Epithelial cell of esophagus (primary cell): ENCODE results near the gene SUPT6H.

Source experiments
- DNase-seq: peaks from one replicate; pipeline ENCODE4 v3.0.0; 2010; ENCODE audit warnings: low read depth
- H3K4me3 ChIP-seq: 2 replicates; pipeline ENCODE4 v1.5.1; 2011; ENCODE audit warnings: mild to moderate bottlenecking, low read length, control low read depth
- CTCF ChIP-seq: IDR thresholded peaks from 2 replicates; pipeline ENCODE4 v1.5.1; 2011; ENCODE audit warnings: low read depth, mild to moderate bottlenecking, low read length, control low read depth, inconsistent platforms; ENCODE audit not compliant: insufficient read depth; ENCODE audit errors: missing control alignments

The SUPT6H gene

DNA sequence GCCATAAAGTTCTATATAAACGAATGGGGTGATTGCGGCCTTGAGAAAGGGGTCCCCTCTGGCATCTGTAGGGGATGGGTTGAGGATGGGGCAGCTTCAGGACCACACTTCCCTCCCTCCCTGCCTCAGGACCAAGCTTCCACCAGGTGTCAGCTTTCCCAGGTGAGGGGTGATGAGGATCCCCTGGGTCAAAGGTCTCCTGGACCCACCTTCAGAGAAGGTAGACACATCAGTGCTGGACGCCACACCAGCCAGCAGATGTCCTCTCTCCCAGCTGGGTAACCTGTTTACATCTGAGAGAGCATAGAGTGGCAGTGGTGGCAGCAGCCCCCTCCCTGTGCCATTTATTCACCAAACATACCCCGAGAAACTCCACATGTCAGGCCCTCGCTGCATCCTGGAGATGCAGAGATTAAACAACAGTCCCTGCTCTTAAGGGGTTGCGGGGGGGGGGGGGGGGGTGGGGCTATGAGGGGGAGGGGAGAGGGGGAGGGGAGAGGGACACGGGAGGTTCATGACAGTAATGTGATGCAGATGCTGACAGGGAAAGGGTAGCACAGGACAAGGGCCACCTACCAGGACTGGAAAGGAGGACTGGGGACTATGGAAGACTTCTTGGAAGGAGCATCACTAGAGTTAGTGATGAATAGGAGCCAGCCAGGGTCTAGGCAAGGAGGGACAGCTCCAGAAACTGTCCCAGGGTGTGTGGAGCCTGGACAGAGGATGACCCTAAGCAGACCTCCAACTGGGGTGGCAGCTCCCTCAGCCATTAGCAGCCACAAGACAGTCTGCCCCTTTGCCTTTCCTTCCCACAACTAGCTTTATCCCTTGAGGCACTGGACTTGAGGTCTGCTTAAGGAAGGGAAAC is 44.7 kb downstream of the SUPT6H start:
- DNase-seq = no peak
- H3K4me3 ChIP-seq = no peak overlapping the region
- no peak for TF ChIP-seq CTCF

DNA sequence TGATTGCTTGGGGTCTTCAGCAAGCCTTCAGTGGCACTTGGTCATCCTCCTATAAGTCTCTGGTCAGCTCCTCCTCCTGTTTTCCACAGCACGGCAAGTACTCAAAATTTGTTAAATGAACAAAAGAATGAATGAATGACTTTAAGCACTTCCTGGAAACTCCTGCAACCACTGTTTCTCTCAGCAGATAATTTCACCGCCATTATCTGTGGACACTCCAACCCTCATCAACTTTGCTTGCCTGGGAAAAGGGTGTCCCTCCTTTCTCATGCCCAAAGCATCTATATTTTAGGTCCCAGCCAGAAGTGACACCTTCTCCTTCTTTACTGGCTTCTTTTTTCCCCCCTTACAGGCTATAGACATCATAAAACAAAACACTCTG is 45.3 kb downstream of the SUPT6H start:
- no peak for TF ChIP-seq CTCF
- no peak overlapping the region for H3K4me3 ChIP-seq
- DNase-seq = no peak

DNA sequence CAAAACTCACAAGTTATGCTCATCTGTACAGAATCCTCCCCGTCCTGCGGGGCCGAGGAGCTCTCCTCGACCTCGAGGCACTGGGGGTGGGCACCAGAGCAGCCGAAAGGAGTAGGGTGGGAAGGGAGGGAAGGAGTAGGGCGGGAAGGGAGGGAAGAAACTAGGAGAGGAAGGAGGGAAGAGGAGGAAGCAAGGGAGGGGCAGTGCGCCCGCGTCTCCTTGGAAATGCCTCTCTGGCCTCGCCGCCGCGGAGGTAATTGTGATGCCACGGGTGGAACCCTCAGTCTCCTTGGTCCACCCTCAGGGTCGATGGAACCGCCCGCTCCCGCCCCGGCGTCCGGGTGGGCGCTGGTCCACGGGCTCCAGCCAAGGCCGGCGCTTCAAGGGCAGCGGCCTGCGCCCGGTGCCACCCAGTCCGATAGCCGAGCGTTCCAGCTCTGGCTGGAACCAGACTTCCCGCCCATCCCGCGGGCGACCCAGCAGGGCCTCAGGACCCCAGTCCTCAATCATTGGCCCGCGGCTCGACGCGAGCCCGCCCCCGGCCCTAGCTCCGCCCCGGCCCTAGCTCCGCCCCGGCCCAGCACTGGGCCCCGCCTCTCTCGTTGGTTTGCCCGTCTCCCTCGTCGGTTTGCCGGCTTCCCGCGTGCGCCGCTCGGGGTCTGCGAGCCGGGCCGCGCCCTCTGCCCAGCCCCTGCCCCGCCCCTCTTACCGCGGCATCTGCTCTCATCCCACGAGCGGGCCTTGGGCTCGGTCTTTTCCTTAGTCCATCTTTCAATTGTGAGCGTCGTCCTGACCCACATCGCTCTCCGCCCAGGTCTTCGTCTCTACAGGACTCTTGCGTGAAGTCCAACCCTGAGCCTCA is 49.1 kb downstream of the SUPT6H start:
- H3K4me3 ChIP-seq = peak overlapping the region; percentile 57
- DNase-seq = peak; percentile 82
- TF ChIP-seq CTCF = no peak

DNA sequence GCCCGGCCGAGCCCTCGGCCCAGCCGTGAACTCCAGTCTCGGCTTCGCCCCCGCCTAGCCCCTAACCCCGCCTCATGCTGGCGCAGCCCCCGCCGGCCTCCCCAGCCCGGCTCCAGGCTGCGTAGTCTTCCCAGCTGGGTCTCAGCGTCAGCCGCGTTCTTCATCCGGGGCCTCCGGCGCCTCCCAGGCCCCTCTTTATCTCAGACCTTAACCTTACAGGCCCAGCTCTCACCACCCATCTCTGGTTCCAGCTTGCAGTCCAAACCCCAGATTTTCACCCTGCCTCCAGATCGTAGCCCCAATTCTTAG is 49.7 kb downstream of the SUPT6H start, which contains the start of gene PROCA1:
Gene PROCA1 (minus strand): TSS at position 166 of the 309 bp plus-strand sequence. CDS start 228 bp downstream, outside the sequence.
- DNase-seq = no peak
- TF ChIP-seq CTCF = no peak
- H3K4me3 ChIP-seq = peak within 1 kb of the TSS; percentile 57

- no peak overlapping the region for H3K4me3 ChIP-seq
- TF ChIP-seq CTCF = no peak
- DNase-seq = no peak
Measured at GRCh38 chr17:28712032-28712704, 50.2 kb downstream of the SUPT6H start.

GRCh38 chr17:28712705-28713415 is 50.9 kb downstream of the SUPT6H start:
- no peak for TF ChIP-seq CTCF
- no peak for DNase-seq
- no peak overlapping the region for H3K4me3 ChIP-seq
